Fibroblast of lung (primary cell): ENCODE results near the gene COMMD3. TPM values are rescaled to one million over a fixed set of nuclear protein-coding genes. Genes with fewer than 3 reads are reported as not detected.

Experiments
- DNase-seq, 2 donors: peaks; one replicate each; pipeline versions ENCODE4 v3.0.0 to v3.0.0-alpha.2; 2010; ENCODE audit warnings: low read depth in 2 of 2
- H2AFZ ChIP-seq: 2 replicates; pipeline ENCODE4 v1.5.1; 2012; ENCODE audit warnings: low read length, control low read depth, inconsistent platforms
- H3K27ac ChIP-seq: 2 replicates; pipeline ENCODE4 v1.5.1; 2011; ENCODE audit warnings: low read length, control low read depth; ENCODE audit not compliant: insufficient read depth
- H3K27me3 ChIP-seq: 2 replicates; pipeline ENCODE4 v1.5.1; 2011; ENCODE audit warnings: mild to moderate bottlenecking, low read length; ENCODE audit not compliant: control insufficient read depth, insufficient read depth
- H3K36me3 ChIP-seq: 2 replicates; pipeline ENCODE4 v1.5.1; 2011; ENCODE audit warnings: low read length; ENCODE audit not compliant: control insufficient read depth, insufficient read depth
- H3K4me1 ChIP-seq: 2 replicates; pipeline ENCODE4 v1.5.1; 2011; ENCODE audit warnings: low read length; ENCODE audit not compliant: control insufficient read depth, insufficient read depth; ENCODE audit errors: extremely low read depth
- H3K4me2 ChIP-seq: 2 replicates; pipeline ENCODE4 v1.5.1; 2011; ENCODE audit warnings: low read length, control low read depth; ENCODE audit not compliant: insufficient read depth; ENCODE audit errors: extremely low read depth
- H3K4me3 ChIP-seq, 4 experiments: fragments of 200-600 bp in 1 of 4; sonication (generic) in 1 of 4; replicated peaks in 1 of 4; 2 replicates each; pipeline ENCODE4 v1.5.1; 2011 to 2016; ENCODE audit warnings: low read length in 4 of 4, low read depth in 3 of 4, mild to moderate bottlenecking in 3 of 4, control low read depth in 2 of 4, inconsistent platforms in 1 of 4, mixed read lengths in 1 of 4; ENCODE audit not compliant: insufficient read depth in 1 of 4; ENCODE audit errors: control extremely low read depth in 1 of 4
- H3K79me2 ChIP-seq: 2 replicates; pipeline ENCODE4 v1.5.1; 2012; ENCODE audit warnings: mild to moderate bottlenecking, low read length, inconsistent platforms; ENCODE audit not compliant: control insufficient read depth, insufficient read depth
- H3K9ac ChIP-seq: 2 replicates; pipeline ENCODE4 v1.5.1; 2011; ENCODE audit warnings: mild to moderate bottlenecking, low read length, control low read depth; ENCODE audit not compliant: insufficient read depth
- H3K9me3 ChIP-seq: 2 replicates; pipeline ENCODE4 v1.5.1; 2012; ENCODE audit warnings: low read depth, low read length; ENCODE audit not compliant: control insufficient read depth, insufficient read depth
- H4K20me1 ChIP-seq: 2 replicates; pipeline ENCODE4 v1.5.1; 2011; ENCODE audit warnings: low read length; ENCODE audit not compliant: control insufficient read depth, insufficient read depth; ENCODE audit errors: extremely low read depth
- CTCF ChIP-seq, 2 donors: IDR thresholded peaks in 1 of 2; conservative IDR thresholded peaks in 1 of 2; 1 replicate in 1 of 2; 2 replicates in 1 of 2; pipeline ENCODE4 v1.5.1; 2011 to 2012; ENCODE audit warnings: low read length in 2 of 2, control low read depth in 1 of 2, inconsistent platforms in 1 of 2, low read depth in 1 of 2, mild to moderate bottlenecking in 1 of 2
- EZH2 ChIP-seq: IDR thresholded peaks from 2 replicates; pipeline ENCODE4 v1.5.1; 2012; ENCODE audit warnings: low read length, control low read depth, mild to moderate bottlenecking; ENCODE audit errors: missing control alignments
- polyA plus RNA-seq, 2 donors: library from polyadenylated mRNA; depleted of rRNA in 1 of 2; stranded (reverse) in 1 of 2; unstranded in 1 of 2; fragments of >200 nt; gene quantifications; 2 replicates each; pipeline ENCODE4 v1.2.1, GENCODE V29; 2011 to 2012; ENCODE audit warnings: missing spikeins in 1 of 2
- total RNA-seq: library from RNA; depleted of rRNA; stranded (reverse); fragments of >200 nt; gene quantifications from 2 replicates; pipeline ENCODE4 v1.2.1, GENCODE V29; 2014

COMMD3 gene
- total and polyA plus RNA-seq, 2 donors (not counting 1 experiment from before 2014, with no cell fraction given) = 39.0 to 42.3 TPM

GRCh38 chr10:22341926-22342196, 25.7 kb downstream of the COMMD3 start:
- H3K4me2 ChIP-seq = no peak overlapping the region
- H4K20me1 ChIP-seq = no peaks in the 10 kb centered on the region
- no peaks in the 10 kb centered on the region for H3K36me3 ChIP-seq
- DNase-seq = no peak
- peaks cover 68% of the 10 kb centered on the region for H3K27me3 ChIP-seq
- H3K9ac ChIP-seq = no peak overlapping the region
- peaks cover 4% of the 10 kb centered on the region for H3K4me1 ChIP-seq
- no peak overlapping the region for H3K4me3 ChIP-seq
- H2AFZ ChIP-seq = no peak overlapping the region
- H3K79me2 ChIP-seq = no peaks in the 10 kb centered on the region
- TF ChIP-seq EZH2 (no peak), CTCF (conservative IDR thresholded peaks at IDR 0.05 in 1 of 2, IDR thresholded peaks at IDR 0.05 in 1 of 2; ENCODE audit: low read depth in 1 of 2, low read length in 2 of 2) (no peak)
- H3K9me3 ChIP-seq = no peaks in the 10 kb centered on the region
- H3K27ac ChIP-seq = no peak overlapping the region

GRCh38 chr10:22342421-22342820, 26.2 kb downstream of the COMMD3 start:
- Histone ChIP-seq H4K20me1 (no peaks in the 10 kb centered on the region), H3K9ac (no peak overlapping the region), H2AFZ (no peak overlapping the region), H3K36me3 (no peaks in the 10 kb centered on the region), H3K79me2 (no peaks in the 10 kb centered on the region), H3K4me1 (peaks cover 4% of the 10 kb centered on the region), H3K9me3 (no peaks in the 10 kb centered on the region), H3K27ac (no peak overlapping the region), H3K27me3 (peaks cover 66% of the 10 kb centered on the region), H3K4me2 (no peak overlapping the region), H3K4me3 (no peak overlapping the region)
- TF ChIP-seq CTCF (conservative IDR thresholded peaks at IDR 0.05 in 1 of 2, IDR thresholded peaks at IDR 0.05 in 1 of 2; ENCODE audit: low read depth in 1 of 2, low read length in 2 of 2) (no peak), EZH2 (peak; percentile 21)
- no peak for DNase-seq

- TF ChIP-seq CTCF (conservative IDR thresholded peaks at IDR 0.05 in 1 of 2, IDR thresholded peaks at IDR 0.05 in 1 of 2; ENCODE audit: low read depth in 1 of 2, low read length in 2 of 2) (no peak), EZH2 (peak; percentile 15)
- Histone ChIP-seq H3K4me2 (no peak overlapping the region), H3K27me3 (peaks cover 55% of the 10 kb centered on the region), H3K27ac (no peak overlapping the region), H3K9me3 (no peaks in the 10 kb centered on the region), H3K79me2 (no peaks in the 10 kb centered on the region), H3K9ac (no peak overlapping the region), H3K4me1 (peaks cover 4% of the 10 kb centered on the region), H2AFZ (no peak overlapping the region), H3K36me3 (no peaks in the 10 kb centered on the region), H3K4me3 (no peak overlapping the region), H4K20me1 (no peaks in the 10 kb centered on the region)
- no peak for DNase-seq
Measured at GRCh38 chr10:22343731-22344130, 27.5 kb downstream of the COMMD3 start.
